ENCODE results near the gene RNF183.

DNA sequence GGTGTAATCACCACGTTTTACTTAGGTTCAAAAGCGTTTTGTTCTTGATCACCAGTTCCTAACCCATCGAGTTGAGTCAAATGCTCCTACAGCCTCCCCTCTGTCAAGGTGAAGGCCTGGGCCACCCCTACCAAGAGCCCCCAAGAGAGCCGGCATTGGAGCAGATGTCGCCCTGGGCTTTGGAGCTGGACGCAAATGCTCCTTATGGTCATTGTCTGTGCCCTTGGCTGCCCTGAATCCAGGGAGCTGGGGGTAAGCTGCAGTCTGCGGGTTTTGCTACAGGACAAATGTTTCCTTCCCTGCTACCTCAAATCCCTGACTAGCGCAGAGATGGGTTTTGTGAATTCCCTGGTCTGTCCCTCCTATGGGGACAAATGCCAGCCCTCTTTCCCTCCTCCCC is 4.9 kb downstream of the RNF183 start:
- TF ChIP-seq POLR2A (IDR thresholded peaks at IDR 0.05; ENCODE audit: low read depth, low read length) (no peak), ELK1 (IDR thresholded peaks at IDR 0.05; ENCODE audit: borderline replicate concordance, low read depth, low read length) (no peak), RFX5 (IDR thresholded peaks at IDR 0.05; ENCODE audit: low read depth, low read length) (no peak), MAZ (IDR thresholded peaks at IDR 0.05; ENCODE audit: borderline replicate concordance, low read depth, low read length) (no peak), RAD21 (IDR thresholded peaks at IDR 0.05; ENCODE audit: low read length) (no peak), CHD1 (IDR thresholded peaks at IDR 0.05; ENCODE audit: low read depth, low read length) (no peak), RCOR1 (IDR thresholded peaks at IDR 0.05; ENCODE audit: insufficient replicate concordance, low read length) (no peak), CEBPB (IDR thresholded peaks at IDR 0.05; ENCODE audit: low read depth, low read length) (no peak), SMC3 (IDR thresholded peaks at IDR 0.05; ENCODE audit: low read depth, low read length) (no peak), BHLHE40 (IDR thresholded peaks at IDR 0.05; ENCODE audit: low read depth, low read length) (no peak), MAFK (IDR thresholded peaks at IDR 0.05; ENCODE audit: low read depth, low read length) (no peak)
- TF ChIP-seq, protein P1, sequence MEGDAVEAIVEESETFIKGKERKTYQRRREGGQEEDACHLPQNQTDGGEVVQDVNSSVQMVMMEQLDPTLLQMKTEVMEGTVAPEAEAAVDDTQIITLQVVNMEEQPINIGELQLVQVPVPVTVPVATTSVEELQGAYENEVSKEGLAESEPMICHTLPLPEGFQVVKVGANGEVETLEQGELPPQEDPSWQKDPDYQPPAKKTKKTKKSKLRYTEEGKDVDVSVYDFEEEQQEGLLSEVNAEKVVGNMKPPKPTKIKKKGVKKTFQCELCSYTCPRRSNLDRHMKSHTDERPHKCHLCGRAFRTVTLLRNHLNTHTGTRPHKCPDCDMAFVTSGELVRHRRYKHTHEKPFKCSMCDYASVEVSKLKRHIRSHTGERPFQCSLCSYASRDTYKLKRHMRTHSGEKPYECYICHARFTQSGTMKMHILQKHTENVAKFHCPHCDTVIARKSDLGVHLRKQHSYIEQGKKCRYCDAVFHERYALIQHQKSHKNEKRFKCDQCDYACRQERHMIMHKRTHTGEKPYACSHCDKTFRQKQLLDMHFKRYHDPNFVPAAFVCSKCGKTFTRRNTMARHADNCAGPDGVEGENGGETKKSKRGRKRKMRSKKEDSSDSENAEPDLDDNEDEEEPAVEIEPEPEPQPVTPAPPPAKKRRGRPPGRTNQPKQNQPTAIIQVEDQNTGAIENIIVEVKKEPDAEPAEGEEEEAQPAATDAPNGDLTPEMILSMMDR (conservative IDR thresholded peaks at IDR 0.05; ENCODE audit: low read depth, low read length): no peak
- TF ChIP-seq, protein P2, sequence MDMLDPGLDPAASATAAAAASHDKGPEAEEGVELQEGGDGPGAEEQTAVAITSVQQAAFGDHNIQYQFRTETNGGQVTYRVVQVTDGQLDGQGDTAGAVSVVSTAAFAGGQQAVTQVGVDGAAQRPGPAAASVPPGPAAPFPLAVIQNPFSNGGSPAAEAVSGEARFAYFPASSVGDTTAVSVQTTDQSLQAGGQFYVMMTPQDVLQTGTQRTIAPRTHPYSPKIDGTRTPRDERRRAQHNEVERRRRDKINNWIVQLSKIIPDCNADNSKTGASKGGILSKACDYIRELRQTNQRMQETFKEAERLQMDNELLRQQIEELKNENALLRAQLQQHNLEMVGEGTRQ (IDR thresholded peaks at IDR 0.05; ENCODE audit: low read depth, low read length): no peak
